HepG2 (cell line): ENCODE measurements around the gene PPDPF. TPM values are rescaled to one million over a fixed set of nuclear protein-coding genes. Genes with fewer than 3 reads are reported as not detected.

Experiments
- ARID2 ChIP-seq: sonication (generic); formaldehyde crosslinking; IDR thresholded peaks from 2 replicates; pipeline ENCODE4 v1.8.1; 2022; ENCODE audit warnings: mild to moderate bottlenecking, missing genetic modification reagents, borderline replicate concordance
- BCLAF1 ChIP-seq: fragments of 450-650 bp; IDR thresholded peaks from 2 replicates; pipeline ENCODE4 v1.6.1; 2017; ENCODE audit warnings: mild to moderate bottlenecking
- CENPT ChIP-seq: sonication (generic); formaldehyde crosslinking; IDR thresholded peaks from 2 replicates; pipeline ENCODE4 v1.8.0; 2022; ENCODE audit warnings: low read depth, mild to moderate bottlenecking, moderate library complexity, missing genetic modification reagents
- FOXP4 ChIP-seq: sonication (generic); formaldehyde crosslinking; IDR thresholded peaks from 2 replicates; pipeline ENCODE4 v1.4.0; 2020; ENCODE audit warnings: missing genetic modification reagents
- HIVEP1 ChIP-seq: sonication (generic); formaldehyde crosslinking; IDR thresholded peaks from 2 replicates; pipeline ENCODE4 v1.4.0; 2020; ENCODE audit warnings: mild to moderate bottlenecking, missing genetic modification reagents
- HOXD1 ChIP-seq: sonication (generic); formaldehyde crosslinking; IDR thresholded peaks from 2 replicates; pipeline ENCODE4 v1.5.0; 2020; ENCODE audit warnings: missing genetic modification reagents
- IKZF1 ChIP-seq: fragments of 450-650 bp; IDR thresholded peaks from 2 replicates; pipeline ENCODE4 v1.7.1; 2016
- MAFF ChIP-seq: IDR thresholded peaks from 2 replicates; pipeline ENCODE4 v1.6.1; 2011; ENCODE audit warnings: low read depth, low read length, improper control_type of control experiment
- MAX ChIP-seq: IDR thresholded peaks from 2 replicates; pipeline ENCODE4 v1.6.1; 2012; ENCODE audit warnings: inconsistent platforms
- MBD4 ChIP-seq: IDR thresholded peaks from 2 replicates; pipeline ENCODE4 v1.6.1; 2012; ENCODE audit warnings: low read length, inconsistent platforms, borderline replicate concordance
- MXD1 ChIP-seq: sonication (generic); formaldehyde crosslinking; IDR thresholded peaks from 2 replicates; pipeline ENCODE4 v1.4.0; 2020; ENCODE audit warnings: mild to moderate bottlenecking, missing genetic modification reagents
- RAD51 ChIP-seq: fragments of 450-650 bp; IDR thresholded peaks from 2 replicates; pipeline ENCODE4 v1.6.1; 2016; ENCODE audit warnings: borderline replicate concordance
- REST ChIP-seq, 2 experiments: IDR thresholded peaks; 2 replicates each; pipeline ENCODE4 v1.6.1; 2011 to 2012; ENCODE audit warnings: low read length in 2 of 2, borderline replicate concordance in 1 of 2, low read depth in 1 of 2, mild to moderate bottlenecking in 1 of 2, moderate library complexity in 1 of 2
- RFX1 ChIP-seq: fragments of 450-650 bp; IDR thresholded peaks from 2 replicates; pipeline ENCODE4 v1.6.1; 2017
- SUZ12 ChIP-seq: fragments of 150-350 bp; IDR thresholded peaks from 2 replicates; pipeline ENCODE4 v1.6.1; 2014; ENCODE audit warnings: low read depth, low read length
- ZFX ChIP-seq: sonication (generic); formaldehyde crosslinking; IDR thresholded peaks from 2 replicates; pipeline ENCODE4 v1.4.0; 2020; ENCODE audit warnings: mild to moderate bottlenecking, low read depth, missing genetic modification reagents, moderate library complexity
- ZNF136 ChIP-seq: sonication (generic); formaldehyde crosslinking; IDR thresholded peaks from 2 replicates; pipeline ENCODE4 v1.8.1; 2022; ENCODE audit warnings: low read depth, mild to moderate bottlenecking, moderate library complexity, missing genetic modification reagents
- ZNF30 ChIP-seq: sonication (generic); formaldehyde crosslinking; IDR thresholded peaks from 2 replicates; pipeline ENCODE4 v1.5.0; 2020; ENCODE audit warnings: mild to moderate bottlenecking, missing genetic modification reagents
- ZNF549 ChIP-seq: sonication (generic); formaldehyde crosslinking; IDR thresholded peaks from 2 replicates; pipeline ENCODE4 v1.5.0; 2020; ENCODE audit warnings: missing genetic modification reagents
- ZNF567 ChIP-seq: sonication (generic); formaldehyde crosslinking; IDR thresholded peaks from 2 replicates; pipeline ENCODE4 v1.8.1; 2023; ENCODE audit warnings: mild to moderate bottlenecking, missing genetic modification reagents, borderline replicate concordance
- ZNF572 ChIP-seq: sonication (generic); formaldehyde crosslinking; IDR thresholded peaks from 2 replicates; pipeline ENCODE4 v1.5.1; 2020; ENCODE audit warnings: mild to moderate bottlenecking, missing genetic modification reagents
- ZNF772 ChIP-seq: sonication (generic); formaldehyde crosslinking; IDR thresholded peaks from 2 replicates; pipeline ENCODE4 v1.5.0; 2020; ENCODE audit warnings: mild to moderate bottlenecking, missing genetic modification reagents
- polyA plus RNA-seq, 8 experiments: library from polyadenylated mRNA; depleted of rRNA in 3 of 8; stranded (reverse) in 7 of 8; unstranded in 1 of 8; fragments of >200 nt; fragmentation: Illumina TruSeq in 4 of 8; extraction: Trizol in 4 of 8; gene quantifications; 2 replicates each; pipeline versions ENCODE4 v1.2.1 to v1.2.3, GENCODE V29; 2011 to 2016; ENCODE audit warnings: low read depth in 4 of 8, missing spikeins in 1 of 8, mixed read lengths in 1 of 8; ENCODE audit not compliant: insufficient read depth in 1 of 8
- total RNA-seq, 5 experiments: library from RNA; depleted of rRNA; stranded (reverse); fragments of >200 nt; fragmentation: Illumina TruSeq; extraction: Trizol; gene quantifications; 2 replicates each; pipeline ENCODE4 v1.2.3, GENCODE V29; 2016; ENCODE audit warnings: low read depth in 1 of 5

The PPDPF gene
- total and polyA plus RNA-seq, 2 of the 13 experiments (the other 11 are each of a cell fraction or from before 2014, with no cell fraction given): 1.8 to 7.0 TPM

GRCh38 chr20:63544241-63544957 is 23.8 kb downstream of the PPDPF start (continued):
- no peak for TF ChIP-seq RAD51
- no peak for TF ChIP-seq FOXP4 (CRISPR knock-in tag)
- TF ChIP-seq ZNF30 (CRISPR knock-in tag): no peak
- TF ChIP-seq MAX: peak; percentile 34; the same call in 1 of the 2 replicates
- TF ChIP-seq MXD1: peak; percentile 34; the same call in 1 of the 2 replicates
- TF ChIP-seq ZFX: peak; percentile 47; the same call in 1 of the 2 replicates
- TF ChIP-seq ZNF136 (CRISPR knock-in tag): no peak
- TF ChIP-seq ARID2 (CRISPR knock-in tag): no peak
- TF ChIP-seq ZNF772 (CRISPR knock-in tag): no peak
- no peak for TF ChIP-seq HOXD1 (CRISPR knock-in tag)
- no peak for TF ChIP-seq ZNF549 (CRISPR knock-in tag)
- no peak for TF ChIP-seq ZNF567 (CRISPR knock-in tag)
- TF ChIP-seq MBD4: no peak
- TF ChIP-seq REST (IDR thresholded peaks at IDR 0.05; ENCODE audit: borderline replicate concordance in 1 of 2, low read depth in 1 of 2, low read length in 2 of 2): no peak
- no peak; the same call in 1 of the 2 replicates for TF ChIP-seq HIVEP1 (CRISPR knock-in tag)
- no peak for TF ChIP-seq CENPT (CRISPR knock-in tag)
- TF ChIP-seq SUZ12: no peak
- TF ChIP-seq RFX1: no peak
- TF ChIP-seq MAFF: no peak
- TF ChIP-seq BCLAF1: no peak
- TF ChIP-seq ZNF572 (CRISPR knock-in tag): no peak
- TF ChIP-seq IKZF1: no peak
